Right lobe of liver (tissue), 4 donors: ENCODE data around the gene BET1L.
A peak's percentile ranks its signal among the peaks of the same experiment; 100 is the strongest.

Source experiments
- CTCF ChIP-seq, 4 donors: fragments of 200-600 bp in 3 of 4; fragments of 450-650 bp in 1 of 4; IDR thresholded peaks; one replicate each; pipeline versions ENCODE4 v1.5.1 to v1.8.0; 2016 to 2022; ENCODE audit warnings: antibody characterized with exemption in 4 of 4, mild to moderate bottlenecking in 2 of 4
- POLR2A ChIP-seq: fragments of 450-650 bp; IDR thresholded peaks from one replicate; pipeline ENCODE4 v1.6.1; 2017; ENCODE audit warnings: antibody characterized with exemption, mild to moderate bottlenecking
- donor health status: DM: no; HTN: no; CAD: no.
- donor health status: DM: no; HTN: no; CAD: no.
- donor health status: DM: no; HTN: yes; CAD: no.

GRCh38 chr11:235997-236773, 29.0 kb upstream of the BET1L start, which contains the start of gene SIRT3:
- TF ChIP-seq CTCF (IDR thresholded peaks at IDR 0.05) (peak in 2 of 4 donors; percentile 17 to 24), POLR2A (peak; percentile 30)
